ENCODE data around the gene NDE1. TPM values are rescaled to one million over a fixed set of nuclear protein-coding genes. Genes with fewer than 3 reads are reported as not detected.

Gene NDE1
- polyA plus RNA-seq, 1 experiment = 25.6 TPM

GRCh38 chr16:15749985-15750384 is 99.9 kb downstream of the NDE1 start:
- no peak for DNase-seq (ENCODE audit: low read depth)
- H3K4me3 ChIP-seq (ENCODE audit: low read depth, low read length) = no peak overlapping the region
- H3K36me3 ChIP-seq (ENCODE audit: control insufficient read depth, insufficient read depth, low read length) = no peaks in the 10 kb centered on the region
- ChIA-PET CTCF (no interaction called here), POLR2A (no interaction called here)
- TF ChIP-seq CTCF (IDR thresholded peaks at IDR 0.05; ENCODE audit: insufficient read depth, low read depth, low read length) = no peak
- H3K27me3 ChIP-seq (ENCODE audit: control insufficient read depth, insufficient read depth, low read length) = no peaks in the 10 kb centered on the region; the same call in 1 of the 2 replicates

GRCh38 chr16:15751940-15752339 is 101.9 kb downstream of the NDE1 start:
- CTCF ChIA-PET = interaction anchor here (1.3 kb wide), 1 partner anchor 13 kb away, joined by 3 read pairs; no protein-coding TSS in a partner anchor
- no peak for DNase-seq (ENCODE audit: low read depth)
- no peaks in the 10 kb centered on the region; the same call in 1 of the 2 replicates for H3K27me3 ChIP-seq (ENCODE audit: control insufficient read depth, insufficient read depth, low read length)
- no peak for TF ChIP-seq CTCF (IDR thresholded peaks at IDR 0.05; ENCODE audit: insufficient read depth, low read depth, low read length)
- H3K4me3 ChIP-seq (ENCODE audit: low read depth, low read length) = no peak overlapping the region
- no peaks in the 10 kb centered on the region for H3K36me3 ChIP-seq (ENCODE audit: control insufficient read depth, insufficient read depth, low read length)
- POLR2A ChIA-PET = interaction anchor here (0.6 to 0.7 kb wide), 3 partner anchors 11 to 345 kb away, joined by 3 to 7 read pairs (median 7); no protein-coding TSS in a partner anchor

GRCh38 chr16:15752717-15753488 is 102.9 kb downstream of the NDE1 start:
- ChIA-PET POLR2A (no interaction called here), CTCF (interaction anchor here (0.6 to 1.3 kb wide), 2 partner anchors 9 to 13 kb away, joined by 3 read pairs; no protein-coding TSS in a partner anchor)
- no peaks in the 10 kb centered on the region for H3K27me3 ChIP-seq (ENCODE audit: control insufficient read depth, insufficient read depth, low read length)
- no peaks in the 10 kb centered on the region for H3K36me3 ChIP-seq (ENCODE audit: control insufficient read depth, insufficient read depth, low read length)
- TF ChIP-seq CTCF (IDR thresholded peaks at IDR 0.05; ENCODE audit: insufficient read depth, low read depth, low read length) = no peak
- no peak for DNase-seq (ENCODE audit: low read depth)
- no peak overlapping the region for H3K4me3 ChIP-seq (ENCODE audit: low read depth, low read length)

- Histone ChIP-seq H3K27me3 (ENCODE audit: control insufficient read depth, insufficient read depth, low read length) (no peaks in the 10 kb centered on the region; the same call in 1 of the 2 replicates), H3K4me3 (ENCODE audit: low read depth, low read length) (no peak overlapping the region), H3K36me3 (ENCODE audit: control insufficient read depth, insufficient read depth, low read length) (no peaks in the 10 kb centered on the region)
- no peak for TF ChIP-seq CTCF (IDR thresholded peaks at IDR 0.05; ENCODE audit: insufficient read depth, low read depth, low read length)
- ChIA-PET POLR2A (no interaction called here), CTCF (interaction anchor here (0.7 to 2.0 kb wide), 7 partner anchors 7 to 378 kb away, joined by 3 to 13 read pairs (median 6); no protein-coding TSS in a partner anchor)
- no peak for DNase-seq (ENCODE audit: low read depth)
Observed at GRCh38 chr16:15754821-15755534, 104.9 kb downstream of the NDE1 start.

GRCh38 chr16:15757077-15757386 is 107.0 kb downstream of the NDE1 start:
- DNase-seq (ENCODE audit: low read depth) = no peak
- Histone ChIP-seq H3K36me3 (ENCODE audit: control insufficient read depth, insufficient read depth, low read length) (no peaks in the 10 kb centered on the region), H3K27me3 (ENCODE audit: control insufficient read depth, insufficient read depth, low read length) (no peaks in the 10 kb centered on the region; the same call in none of the 2 replicates), H3K4me3 (ENCODE audit: low read depth, low read length) (no peak overlapping the region)
- CTCF ChIA-PET = interaction anchor here (1.0 to 2.0 kb wide), 6 partner anchors 7 to 102 kb away, joined by 3 to 13 read pairs (median 6); no protein-coding TSS in a partner anchor
- POLR2A ChIA-PET = no interaction called here
- TF ChIP-seq CTCF (IDR thresholded peaks at IDR 0.05; ENCODE audit: insufficient read depth, low read depth, low read length) = no peak

All from BJ (cell line).